Caco-2 (cell line): Measurements from ENCODE around the gene PPFIA4. TPM values are rescaled to one million over a fixed set of nuclear protein-coding genes. Genes with fewer than 3 reads are reported as not detected.

Experiments
- BruUV-seq: library from RNA; stranded (reverse); fragments of 400-500 nt; replicated peaks from 2 replicates; lab custom pipeline; 2021; lab: Mats Ljungman, UMichigan
- CTCF ChIA-PET: fragments of 300-600 bp; sonication (Branson Sonifier 250); formaldehyde crosslinking; loops from one replicate; lab custom pipeline; 2022; ENCODE audit warnings: antibody characterized with exemption; lab: Charles Lee
- POLR2A ChIA-PET: fragments of 300-600 bp; sonication (Branson Sonifier 250); formaldehyde crosslinking; loops from one replicate; lab custom pipeline; 2022; ENCODE audit warnings: antibody characterized with exemption; lab: Charles Lee
- DNase-seq, 2 experiments: peaks; one replicate each; pipeline versions ENCODE4 v3.0.0 to v3.0.0-alpha.2; 2020 to 2022
- H3K27me3 ChIP-seq: replicated peaks from 2 replicates; pipeline ENCODE4 v1.6.0; 2011; ENCODE audit warnings: low read length; ENCODE audit not compliant: control insufficient read depth, insufficient read depth
- H3K36me3 ChIP-seq: 2 replicates; pipeline ENCODE4 v1.5.1; 2011; ENCODE audit warnings: low read length; ENCODE audit not compliant: control insufficient read depth, insufficient read depth
- H3K4me1 ChIP-seq: fragments of 250-450 bp; sonication (Bioruptor Pico); 2 replicates; pipeline ENCODE4 v1.5.1; 2020; ENCODE audit warnings: mild to moderate bottlenecking
- H3K4me3 ChIP-seq: 2 replicates; pipeline ENCODE4 v1.5.1; 2011; ENCODE audit warnings: low read depth, mild to moderate bottlenecking, control low read depth, low read length
- H3K9me3 ChIP-seq: fragments of 250-450 bp; sonication (Bioruptor Pico); 2 replicates; pipeline ENCODE4 v1.5.1; 2020; ENCODE audit warnings: mild to moderate bottlenecking, moderate library complexity
- H3K27ac Mint-ChIP-seq: one replicate; pipeline ENCODE4 v1.8.0; 2022; ENCODE audit warnings: mixed read lengths; ENCODE audit not compliant: unreplicated experiment
- H3K27me3 Mint-ChIP-seq: one replicate; pipeline ENCODE4 v1.8.0; 2022; ENCODE audit warnings: mixed read lengths; ENCODE audit not compliant: insufficient read depth, unreplicated experiment
- H3K36me3 Mint-ChIP-seq: one replicate; pipeline ENCODE4 v1.8.0; 2022; ENCODE audit warnings: mild to moderate bottlenecking, mixed read lengths; ENCODE audit not compliant: insufficient read depth, unreplicated experiment
- H3K4me1 Mint-ChIP-seq: one replicate; pipeline ENCODE4 v1.8.0; 2022; ENCODE audit warnings: low read depth, mixed read lengths; ENCODE audit not compliant: unreplicated experiment
- H3K4me3 Mint-ChIP-seq: one replicate; pipeline ENCODE4 v1.8.0; 2022; ENCODE audit warnings: mild to moderate bottlenecking, moderate library complexity, mixed read lengths; ENCODE audit not compliant: unreplicated experiment
- H3K9me3 Mint-ChIP-seq: one replicate; pipeline ENCODE4 v1.8.0; 2022; ENCODE audit warnings: mixed read lengths; ENCODE audit not compliant: unreplicated experiment
- intact Hi-C: fragments of 100-400 bp; cut with micrococcal nuclease; formaldehyde crosslinking; loops from one replicate; pipeline ENCODE4 v1.10.0; 2022; ENCODE audit not compliant: unreplicated experiment
- total RNA-seq: library from RNA; stranded (reverse); gene quantifications from 2 replicates; pipeline ENCODE4 v1.2.3, GENCODE V29; 2022
- TF ChIP-seq, protein P1 (sequence below), 2 experiments: fragments of 200-600 bp in 1 of 2; IDR thresholded peaks; 1 replicate in 1 of 2; 2 replicates in 1 of 2; pipeline versions ENCODE4 v1.5.1 to v1.8.0; 2011 to 2022; ENCODE audit warnings: antibody characterized with exemption in 1 of 2, control low read depth in 1 of 2, inconsistent platforms in 1 of 2, low read depth in 1 of 2, low read length in 1 of 2, mild to moderate bottlenecking in 1 of 2, moderate library complexity in 1 of 2; ENCODE audit not compliant: insufficient read depth in 1 of 2, severe bottlenecking in 1 of 2, unreplicated experiment in 1 of 2

PPFIA4 gene
- total RNA-seq, 1 experiment from 2014 or later, result 9.4 TPM

GRCh38 chr1:203096566-203096965 is 70.3 kb downstream of the PPFIA4 start:
- Histone ChIP-seq H3K4me1 (no peaks in the 10 kb centered on the region), H3K27me3 (no peaks in the 10 kb centered on the region), H3K4me3 (no peak overlapping the region), H3K9me3 (peaks cover 9% of the 10 kb centered on the region), H3K36me3 (no peaks in the 10 kb centered on the region)
- no peaks in the 10 kb centered on the region for H3K27me3 Mint-ChIP-seq
- H3K9me3 Mint-ChIP-seq, result peaks cover 29% of the 10 kb centered on the region
- TF ChIP-seq, protein P1, sequence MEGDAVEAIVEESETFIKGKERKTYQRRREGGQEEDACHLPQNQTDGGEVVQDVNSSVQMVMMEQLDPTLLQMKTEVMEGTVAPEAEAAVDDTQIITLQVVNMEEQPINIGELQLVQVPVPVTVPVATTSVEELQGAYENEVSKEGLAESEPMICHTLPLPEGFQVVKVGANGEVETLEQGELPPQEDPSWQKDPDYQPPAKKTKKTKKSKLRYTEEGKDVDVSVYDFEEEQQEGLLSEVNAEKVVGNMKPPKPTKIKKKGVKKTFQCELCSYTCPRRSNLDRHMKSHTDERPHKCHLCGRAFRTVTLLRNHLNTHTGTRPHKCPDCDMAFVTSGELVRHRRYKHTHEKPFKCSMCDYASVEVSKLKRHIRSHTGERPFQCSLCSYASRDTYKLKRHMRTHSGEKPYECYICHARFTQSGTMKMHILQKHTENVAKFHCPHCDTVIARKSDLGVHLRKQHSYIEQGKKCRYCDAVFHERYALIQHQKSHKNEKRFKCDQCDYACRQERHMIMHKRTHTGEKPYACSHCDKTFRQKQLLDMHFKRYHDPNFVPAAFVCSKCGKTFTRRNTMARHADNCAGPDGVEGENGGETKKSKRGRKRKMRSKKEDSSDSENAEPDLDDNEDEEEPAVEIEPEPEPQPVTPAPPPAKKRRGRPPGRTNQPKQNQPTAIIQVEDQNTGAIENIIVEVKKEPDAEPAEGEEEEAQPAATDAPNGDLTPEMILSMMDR (IDR thresholded peaks at IDR 0.05; ENCODE audit: insufficient read depth in 1 of 2, low read depth in 1 of 2, low read length in 1 of 2, severe bottlenecking in 1 of 2, unreplicated experiment in 1 of 2), result no peak
- H3K27ac Mint-ChIP-seq, result no peak overlapping the region
- no peak overlapping the region for H3K4me3 Mint-ChIP-seq
- no peak for DNase-seq
- H3K36me3 Mint-ChIP-seq, result no peaks in the 10 kb centered on the region
- CTCF ChIA-PET, result interaction anchor here (0.9 kb wide), 1 partner anchor 61 kb away, joined by 3 read pairs; no protein-coding TSS in a partner anchor
- intact Hi-C loops, result no loop called here
- BruUV-seq, result no TSS peak
- no peaks in the 10 kb centered on the region for H3K4me1 Mint-ChIP-seq
- POLR2A ChIA-PET, result no interaction called here

DNA sequence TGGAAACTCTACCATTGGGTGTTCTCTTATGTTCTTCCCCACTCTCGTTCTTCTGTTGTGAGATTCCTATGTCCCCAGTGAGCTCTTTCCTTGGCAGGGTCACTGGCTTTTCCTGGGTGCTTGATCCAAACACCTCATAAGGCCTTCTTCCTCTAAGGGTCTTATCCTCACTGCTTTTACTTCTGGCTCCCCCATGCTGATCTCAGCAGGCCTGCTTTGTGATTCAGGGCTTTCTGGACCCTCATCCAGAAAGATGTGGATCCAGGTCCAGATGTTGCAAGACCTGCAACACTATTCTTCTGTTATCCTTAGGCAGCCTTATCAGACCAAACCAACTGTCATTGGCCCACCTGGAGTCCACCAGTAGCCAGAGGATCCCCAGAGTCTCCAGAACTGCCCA is 70.7 kb downstream of the PPFIA4 start:
- H3K4me1 ChIP-seq, result no peaks in the 10 kb centered on the region
- ChIA-PET CTCF (interaction anchor here (0.9 kb wide), 1 partner anchor 62 kb away, joined by 3 read pairs; no protein-coding TSS in a partner anchor), POLR2A (no interaction called here)
- BruUV-seq, result no TSS peak
- H3K9me3 ChIP-seq, result peaks cover 9% of the 10 kb centered on the region
- TF ChIP-seq, protein P1 (IDR thresholded peaks at IDR 0.05; ENCODE audit: insufficient read depth in 1 of 2, low read depth in 1 of 2, low read length in 1 of 2, severe bottlenecking in 1 of 2, unreplicated experiment in 1 of 2), result no peak
- H3K4me3 ChIP-seq, result no peak overlapping the region
- Mint-ChIP-seq H3K4me1 (no peaks in the 10 kb centered on the region), H3K36me3 (no peaks in the 10 kb centered on the region), H3K27me3 (no peaks in the 10 kb centered on the region), H3K27ac (no peak overlapping the region), H3K9me3 (peaks cover 29% of the 10 kb centered on the region), H3K4me3 (no peak overlapping the region)
- DNase-seq, result no peak
- no peaks in the 10 kb centered on the region for H3K27me3 ChIP-seq
- intact Hi-C loops, result no loop called here
- H3K36me3 ChIP-seq, result no peaks in the 10 kb centered on the region

DNA sequence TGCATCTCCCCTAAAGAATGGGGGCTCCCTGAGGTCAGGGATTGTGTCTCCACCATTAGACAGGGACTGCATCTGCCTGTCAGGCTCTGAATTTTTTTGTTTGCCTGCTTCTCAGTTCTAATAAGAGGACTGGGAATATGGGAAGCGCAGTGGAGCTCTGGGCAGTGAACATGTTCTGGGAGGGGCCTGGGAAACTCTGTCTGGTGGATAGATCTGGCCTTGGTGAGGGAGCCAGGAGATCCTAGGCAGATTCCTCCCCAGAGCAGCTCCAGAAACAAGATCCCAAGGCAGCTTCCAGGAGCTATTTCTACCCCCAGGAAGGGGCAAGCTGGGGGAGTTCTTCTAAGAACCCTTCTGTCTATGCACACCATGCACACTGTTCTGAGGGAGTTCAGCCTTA is 72.2 kb downstream of the PPFIA4 start:
- Histone ChIP-seq H3K36me3 (no peaks in the 10 kb centered on the region), H3K4me3 (no peak overlapping the region), H3K9me3 (peaks cover 9% of the 10 kb centered on the region), H3K4me1 (no peaks in the 10 kb centered on the region), H3K27me3 (no peaks in the 10 kb centered on the region)
- intact Hi-C loops, result no loop called here
- H3K4me3 Mint-ChIP-seq, result no peak overlapping the region
- BruUV-seq, result no TSS peak
- no peak for DNase-seq
- no peaks in the 10 kb centered on the region for H3K27me3 Mint-ChIP-seq
- H3K27ac Mint-ChIP-seq, result no peak overlapping the region
- no peaks in the 10 kb centered on the region for H3K4me1 Mint-ChIP-seq
- H3K9me3 Mint-ChIP-seq, result peaks cover 29% of the 10 kb centered on the region
- ChIA-PET CTCF (no interaction called here), POLR2A (no interaction called here)
- H3K36me3 Mint-ChIP-seq, result no peaks in the 10 kb centered on the region
- TF ChIP-seq, protein P1 (IDR thresholded peaks at IDR 0.05; ENCODE audit: insufficient read depth in 1 of 2, low read depth in 1 of 2, low read length in 1 of 2, severe bottlenecking in 1 of 2, unreplicated experiment in 1 of 2), result no peak
